Smooth muscle cell (in vitro differentiated cells): ENCODE measurements around the gene GRID2. TPM values are rescaled to one million over a fixed set of nuclear protein-coding genes. Genes with fewer than 3 reads are reported as not detected.

Experiments used
- DNase-seq: peaks from one replicate; lab custom pipeline; 2025; ENCODE audit not compliant: unreplicated experiment; lab: John Stamatoyannopoulos, UW
- H2AFZ ChIP-seq: fragments of 200-600 bp; sonication (generic); 2 replicates; pipeline ENCODE4 v1.6.0; 2016; ENCODE audit warnings: antibody characterized with exemption, low read depth, mild to moderate bottlenecking
- H3F3A ChIP-seq: fragments of 200-600 bp; sonication (generic); 2 replicates; pipeline ENCODE4 v1.6.0; 2017; ENCODE audit warnings: antibody characterized with exemption, low read depth
- H3K27ac ChIP-seq: fragments of 200-600 bp; sonication (generic); 2 replicates; pipeline ENCODE4 v1.5.1; 2016; ENCODE audit warnings: low read depth, mild to moderate bottlenecking
- H3K27me3 ChIP-seq: fragments of 200-600 bp; sonication (generic); 2 replicates; pipeline ENCODE4 v1.6.1; 2016; ENCODE audit warnings: low read depth, mild to moderate bottlenecking
- H3K36me3 ChIP-seq: fragments of 200-600 bp; sonication (generic); 2 replicates; pipeline ENCODE4 v1.5.1; 2016; ENCODE audit warnings: low read depth
- H3K4me1 ChIP-seq: fragments of 200-600 bp; sonication (generic); 2 replicates; pipeline ENCODE4 v1.5.1; 2016; ENCODE audit warnings: low read depth
- H3K4me2 ChIP-seq: fragments of 200-600 bp; sonication (generic); 2 replicates; pipeline ENCODE4 v1.6.0; 2016; ENCODE audit warnings: mild to moderate bottlenecking
- H3K4me3 ChIP-seq: fragments of 200-600 bp; sonication (generic); 2 replicates; pipeline ENCODE4 v1.5.1; 2016; ENCODE audit warnings: mild to moderate bottlenecking
- H3K79me2 ChIP-seq: fragments of 200-600 bp; sonication (generic); 2 replicates; pipeline ENCODE4 v1.6.0; 2016; ENCODE audit warnings: low read depth, mild to moderate bottlenecking
- H3K9ac ChIP-seq: fragments of 200-600 bp; sonication (generic); 2 replicates; pipeline ENCODE4 v1.6.0; 2016; ENCODE audit warnings: low read depth
- H3K9me3 ChIP-seq: fragments of 200-600 bp; sonication (generic); replicated peaks from 2 replicates; pipeline ENCODE4 v1.5.1; 2016; ENCODE audit warnings: low read depth
- H4K20me1 ChIP-seq: fragments of 200-600 bp; sonication (generic); 2 replicates; pipeline ENCODE4 v1.6.0; 2016; ENCODE audit warnings: low read depth
- WGBS: methylation state at CpG from one replicate; pipeline ENCODE4 v1.1.7; 2016; ENCODE audit warnings: low lambda C conversion rate; 5-methylcytosine and 5-hydroxymethylcytosine counted together
- polyA plus RNA-seq: library from polyadenylated mRNA; unstranded; fragments of >200 nt; fragmentation: Nextera tagmentation; extraction: Ambion mirVana; gene quantifications from 2 replicates; pipeline ENCODE4 v1.2.1, GENCODE V29; 2016
- total RNA-seq: library from RNA; depleted of rRNA; stranded (reverse); fragments of >200 nt; gene quantifications from 2 replicates; pipeline ENCODE4 v1.2.3, GENCODE V29; 2014
- TF ChIP-seq, protein P1 (sequence below): fragments of 200-600 bp; sonication (generic); IDR thresholded peaks from 2 replicates; pipeline ENCODE4 v1.5.1; 2017; ENCODE audit warnings: borderline replicate concordance, mild to moderate bottlenecking, antibody characterized with exemption; ENCODE audit not compliant: insufficient read depth, poor library complexity, severe bottlenecking

Gene GRID2
- total and polyA plus RNA-seq, 2 experiments from 2014 or later, result 1.2 TPM; not detected in 1

DNA sequence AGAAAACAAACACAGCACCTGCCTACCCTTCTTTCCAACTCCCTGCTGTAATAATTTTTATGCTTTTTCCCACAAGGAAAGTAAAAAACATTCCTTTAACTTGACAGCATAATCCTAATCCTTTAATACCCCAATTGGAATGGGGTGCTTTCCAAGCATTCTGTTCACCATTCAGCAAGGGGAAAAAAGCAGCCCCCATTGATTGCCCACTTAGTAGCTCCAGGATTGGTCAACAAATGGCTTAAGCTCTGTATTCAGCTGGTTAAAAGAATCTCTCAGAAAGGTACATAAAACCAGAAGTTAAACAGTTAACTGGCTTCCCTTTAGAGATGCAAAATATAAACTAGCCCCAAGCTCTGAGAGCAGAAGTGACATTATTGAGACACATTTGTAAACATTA, 1330.0 kb downstream of the GRID2 start:
- H3K36me3 ChIP-seq, result no peaks in the 10 kb centered on the region
- H2AFZ ChIP-seq, result no peak overlapping the region
- no peak overlapping the region for H3K27ac ChIP-seq
- H3K79me2 ChIP-seq, result no peaks in the 10 kb centered on the region
- DNase-seq, result no peak
- H3K27me3 ChIP-seq, result no peaks in the 10 kb centered on the region
- TF ChIP-seq, protein P1, sequence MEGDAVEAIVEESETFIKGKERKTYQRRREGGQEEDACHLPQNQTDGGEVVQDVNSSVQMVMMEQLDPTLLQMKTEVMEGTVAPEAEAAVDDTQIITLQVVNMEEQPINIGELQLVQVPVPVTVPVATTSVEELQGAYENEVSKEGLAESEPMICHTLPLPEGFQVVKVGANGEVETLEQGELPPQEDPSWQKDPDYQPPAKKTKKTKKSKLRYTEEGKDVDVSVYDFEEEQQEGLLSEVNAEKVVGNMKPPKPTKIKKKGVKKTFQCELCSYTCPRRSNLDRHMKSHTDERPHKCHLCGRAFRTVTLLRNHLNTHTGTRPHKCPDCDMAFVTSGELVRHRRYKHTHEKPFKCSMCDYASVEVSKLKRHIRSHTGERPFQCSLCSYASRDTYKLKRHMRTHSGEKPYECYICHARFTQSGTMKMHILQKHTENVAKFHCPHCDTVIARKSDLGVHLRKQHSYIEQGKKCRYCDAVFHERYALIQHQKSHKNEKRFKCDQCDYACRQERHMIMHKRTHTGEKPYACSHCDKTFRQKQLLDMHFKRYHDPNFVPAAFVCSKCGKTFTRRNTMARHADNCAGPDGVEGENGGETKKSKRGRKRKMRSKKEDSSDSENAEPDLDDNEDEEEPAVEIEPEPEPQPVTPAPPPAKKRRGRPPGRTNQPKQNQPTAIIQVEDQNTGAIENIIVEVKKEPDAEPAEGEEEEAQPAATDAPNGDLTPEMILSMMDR, result no peak
- H3K9ac ChIP-seq, result no peak overlapping the region
- no peaks in the 10 kb centered on the region for H3F3A ChIP-seq
- no peak overlapping the region for H3K4me3 ChIP-seq
- no peak overlapping the region for H3K4me2 ChIP-seq
- no peaks in the 10 kb centered on the region for H4K20me1 ChIP-seq
- H3K4me1 ChIP-seq, result peaks cover 10% of the 10 kb centered on the region
- no peaks in the 10 kb centered on the region for H3K9me3 ChIP-seq

DNA sequence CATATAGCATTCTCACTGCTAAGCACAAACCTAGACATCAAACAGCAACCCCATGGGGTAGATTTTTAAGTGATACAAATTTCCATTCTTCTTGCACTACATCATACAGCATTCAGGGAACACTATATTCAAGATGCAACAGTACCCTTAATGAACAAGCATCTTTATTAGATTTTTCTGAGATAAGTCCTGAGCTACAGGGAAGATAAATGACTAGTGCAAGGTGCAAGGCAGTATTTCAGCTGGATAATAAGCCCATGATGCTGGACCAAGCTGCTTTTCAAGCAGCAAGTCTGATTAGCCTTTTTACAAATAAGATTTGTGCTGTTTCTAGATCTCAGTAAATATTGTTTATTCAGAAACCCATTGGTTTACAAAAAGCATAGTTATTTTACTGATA, 1332.2 kb downstream of the GRID2 start:
- TF ChIP-seq, protein P1, result no peak
- Histone ChIP-seq H3K4me2 (no peak overlapping the region), H3F3A (no peaks in the 10 kb centered on the region), H3K79me2 (no peaks in the 10 kb centered on the region), H3K27ac (no peak overlapping the region), H3K4me3 (no peak overlapping the region), H3K27me3 (no peaks in the 10 kb centered on the region), H3K9ac (no peak overlapping the region), H3K36me3 (no peaks in the 10 kb centered on the region), H3K9me3 (no peaks in the 10 kb centered on the region), H4K20me1 (no peaks in the 10 kb centered on the region), H3K4me1 (peaks cover 10% of the 10 kb centered on the region), H2AFZ (no peak overlapping the region)
- DNase-seq, result no peak

DNA sequence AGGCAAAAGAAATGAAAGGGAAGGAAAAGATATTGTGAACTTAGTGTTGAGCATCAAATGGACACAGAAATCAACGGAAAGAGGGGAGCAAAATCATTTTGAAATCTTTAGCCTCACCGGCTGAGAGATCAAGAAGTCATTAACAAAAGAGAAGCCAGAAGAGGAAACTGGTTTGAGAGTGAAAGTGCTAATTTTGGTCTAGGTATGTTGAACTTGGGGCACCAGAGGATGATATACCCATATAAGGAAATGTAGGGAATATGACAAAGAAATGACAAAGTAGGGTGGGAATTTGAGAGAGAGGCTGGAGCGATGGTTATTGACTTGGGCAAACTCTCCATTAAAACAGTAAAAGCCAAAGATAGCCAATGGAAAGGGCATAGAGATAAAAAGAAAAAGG, 1341.4 kb downstream of the GRID2 start:
- Histone ChIP-seq H3K36me3 (no peaks in the 10 kb centered on the region), H3K9ac (no peak overlapping the region), H3F3A (no peaks in the 10 kb centered on the region), H3K4me3 (no peak overlapping the region), H4K20me1 (no peaks in the 10 kb centered on the region), H3K27me3 (no peaks in the 10 kb centered on the region), H2AFZ (no peak overlapping the region), H3K27ac (no peak overlapping the region), H3K79me2 (no peaks in the 10 kb centered on the region), H3K4me2 (no peak overlapping the region), H3K4me1 (no peaks in the 10 kb centered on the region), H3K9me3 (no peaks in the 10 kb centered on the region)
- DNase-seq, result no peak
- TF ChIP-seq, protein P1, result no peak
- WGBS, result 90% methylated on average over 3 of the region's 3 CpGs

DNA sequence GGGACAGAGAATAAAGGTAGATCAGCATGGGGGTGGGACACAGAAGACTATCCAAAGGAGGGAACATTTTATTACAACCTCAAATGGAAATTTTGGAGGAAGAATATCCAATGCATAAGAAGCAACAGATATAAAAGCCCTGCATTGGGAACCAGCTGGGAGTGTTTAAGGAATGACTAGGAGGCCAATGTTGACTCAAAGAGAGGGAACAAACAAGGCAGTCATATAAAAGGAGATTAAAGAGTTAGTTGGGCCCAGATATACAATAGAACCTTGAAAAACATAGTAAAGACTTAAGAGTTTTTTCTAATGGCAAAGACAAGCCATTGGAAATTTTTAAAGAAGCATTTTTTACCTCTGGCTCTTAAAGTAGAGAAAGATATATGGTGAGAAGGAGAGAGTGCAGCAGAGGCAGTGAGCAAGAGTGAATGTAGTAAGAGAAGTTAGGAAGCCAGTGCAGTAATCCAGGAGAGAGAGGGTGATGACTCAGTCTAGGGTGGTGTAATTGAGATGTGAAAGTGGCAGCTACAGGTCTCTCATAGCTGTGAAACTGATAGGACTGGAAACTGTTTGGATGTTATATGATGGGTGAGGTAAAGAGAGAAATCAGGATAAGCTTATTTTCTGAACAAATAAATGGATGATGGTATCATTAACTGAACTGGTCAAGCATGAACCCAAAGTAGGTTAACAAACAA, 1342.6 kb downstream of the GRID2 start:
- no peaks in the 10 kb centered on the region for H4K20me1 ChIP-seq

More for the DNA sequence above, 1342.6 kb downstream of the GRID2 start:
- no peaks in the 10 kb centered on the region for H3K36me3 ChIP-seq
- no peaks in the 10 kb centered on the region for H3K4me1 ChIP-seq
- no peaks in the 10 kb centered on the region for H3K79me2 ChIP-seq
- H3K4me2 ChIP-seq, result no peak overlapping the region
- no peak overlapping the region for H2AFZ ChIP-seq
- no peak overlapping the region for H3K4me3 ChIP-seq
- no peak overlapping the region for H3K9ac ChIP-seq
- H3K27ac ChIP-seq, result no peak overlapping the region
- H3F3A ChIP-seq, result no peaks in the 10 kb centered on the region
- DNase-seq, result no peak
- no peaks in the 10 kb centered on the region for H3K9me3 ChIP-seq
- H3K27me3 ChIP-seq, result no peaks in the 10 kb centered on the region
- TF ChIP-seq, protein P1, result no peak
